ENCODE results near the gene TESK2. TPM values are rescaled to one million over a fixed set of nuclear protein-coding genes. Genes with fewer than 3 reads are reported as not detected.

Gene TESK2
- total RNA-seq, 4 donors from 2014 or later = 16.5 to 30.5 (median 23.2) TPM

GRCh38 chr1:45423906-45424678 is 66.9 kb downstream of the TESK2 start:
- H3K27ac ChIP-seq = no peak overlapping the region
- peaks cover 0 to 7% (median 0%) of the 10 kb centered on the region in 3 donors for H3K36me3 ChIP-seq
- no peaks in the 10 kb centered on the region for H3K9me3 ChIP-seq
- no peaks in the 10 kb centered on the region for H3K27me3 ChIP-seq
- DNase-seq = no peak
- no peak for TF ChIP-seq POLR2A (IDR thresholded peaks at IDR 0.05)
- TF ChIP-seq, protein P1, sequence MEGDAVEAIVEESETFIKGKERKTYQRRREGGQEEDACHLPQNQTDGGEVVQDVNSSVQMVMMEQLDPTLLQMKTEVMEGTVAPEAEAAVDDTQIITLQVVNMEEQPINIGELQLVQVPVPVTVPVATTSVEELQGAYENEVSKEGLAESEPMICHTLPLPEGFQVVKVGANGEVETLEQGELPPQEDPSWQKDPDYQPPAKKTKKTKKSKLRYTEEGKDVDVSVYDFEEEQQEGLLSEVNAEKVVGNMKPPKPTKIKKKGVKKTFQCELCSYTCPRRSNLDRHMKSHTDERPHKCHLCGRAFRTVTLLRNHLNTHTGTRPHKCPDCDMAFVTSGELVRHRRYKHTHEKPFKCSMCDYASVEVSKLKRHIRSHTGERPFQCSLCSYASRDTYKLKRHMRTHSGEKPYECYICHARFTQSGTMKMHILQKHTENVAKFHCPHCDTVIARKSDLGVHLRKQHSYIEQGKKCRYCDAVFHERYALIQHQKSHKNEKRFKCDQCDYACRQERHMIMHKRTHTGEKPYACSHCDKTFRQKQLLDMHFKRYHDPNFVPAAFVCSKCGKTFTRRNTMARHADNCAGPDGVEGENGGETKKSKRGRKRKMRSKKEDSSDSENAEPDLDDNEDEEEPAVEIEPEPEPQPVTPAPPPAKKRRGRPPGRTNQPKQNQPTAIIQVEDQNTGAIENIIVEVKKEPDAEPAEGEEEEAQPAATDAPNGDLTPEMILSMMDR (IDR thresholded peaks at IDR 0.05) = no peak
- no peak overlapping the region for H3K4me3 ChIP-seq
- no peaks in the 10 kb centered on the region for H3K4me1 ChIP-seq

GRCh38 chr1:45421935-45422334 is 69.0 kb downstream of the TESK2 start:
- no peak for TF ChIP-seq POLR2A (IDR thresholded peaks at IDR 0.05)
- TF ChIP-seq, protein P1 (IDR thresholded peaks at IDR 0.05) = no peak

DNA sequence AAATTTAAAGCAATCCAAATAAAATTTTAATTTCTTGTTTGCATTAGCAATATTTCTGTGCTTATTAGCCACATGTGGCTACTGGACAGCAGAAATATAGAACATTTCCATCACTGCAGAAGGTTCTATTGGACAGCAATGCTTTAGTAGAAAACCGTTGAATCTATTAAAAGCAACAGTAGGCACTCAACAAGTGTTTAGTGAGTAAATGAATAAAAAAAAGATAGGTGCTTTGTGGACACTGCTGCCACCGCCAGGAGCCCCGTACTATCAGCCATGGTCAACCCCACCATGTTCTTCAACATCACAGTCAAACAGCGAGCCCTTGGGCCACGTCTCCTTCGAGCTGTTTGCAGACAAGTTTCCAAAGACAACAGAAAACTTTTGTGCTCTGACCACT is 76.2 kb downstream of the TESK2 start:
- no peaks in the 10 kb centered on the region for H3K27me3 ChIP-seq
- DNase-seq = no peak
- H3K27ac ChIP-seq = no peak overlapping the region
- no peak overlapping the region for H3K4me3 ChIP-seq
- no peaks in the 10 kb centered on the region for H3K9me3 ChIP-seq
- no peaks in the 10 kb centered on the region for H3K4me1 ChIP-seq
- no peak for TF ChIP-seq POLR2A (IDR thresholded peaks at IDR 0.05)
- TF ChIP-seq, protein P1 (IDR thresholded peaks at IDR 0.05) = no peak
- H3K36me3 ChIP-seq = no peaks in the 10 kb centered on the region

More at GRCh38 chr1:45421935-45422334, 69.0 kb downstream of the TESK2 start:
- Histone ChIP-seq H3K27ac (no peak overlapping the region), H3K4me1 (no peaks in the 10 kb centered on the region), H3K27me3 (no peaks in the 10 kb centered on the region), H3K4me3 (no peak overlapping the region), H3K36me3 (peaks cover 0 to 7% (median 0%) of the 10 kb centered on the region in 3 donors), H3K9me3 (no peaks in the 10 kb centered on the region)
- no peak for DNase-seq

DNA sequence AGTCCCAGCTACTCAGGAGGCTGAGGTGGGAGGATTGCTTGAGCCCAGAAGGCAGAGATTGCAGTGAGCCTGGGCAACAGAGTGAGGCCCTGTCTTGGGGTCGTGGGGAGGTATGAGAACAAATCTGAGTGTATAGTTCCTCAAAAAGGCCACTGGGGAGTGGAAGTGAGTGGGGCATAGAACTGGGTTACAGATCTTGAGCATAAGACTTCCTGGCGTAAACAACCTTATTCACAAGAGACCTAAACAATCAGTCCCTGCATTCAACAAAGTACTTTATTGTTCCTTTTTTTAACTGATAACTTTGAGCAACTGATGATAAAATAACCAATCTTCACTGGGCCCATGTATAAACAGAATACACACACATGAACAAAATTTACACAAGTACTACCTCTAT is 78.1 kb downstream of the TESK2 start:
- H3K27ac ChIP-seq = peak overlapping the region in 1 of 4 donors; percentile 51
- H3K4me3 ChIP-seq = no peak overlapping the region
- H3K36me3 ChIP-seq = no peaks in the 10 kb centered on the region
- peak in 1 of 3 donors; percentile 30 for DNase-seq
- H3K27me3 ChIP-seq = no peaks in the 10 kb centered on the region
- TF ChIP-seq, protein P1 (IDR thresholded peaks at IDR 0.05) = no peak
- TF ChIP-seq POLR2A (IDR thresholded peaks at IDR 0.05) = no peak
- no peaks in the 10 kb centered on the region for H3K9me3 ChIP-seq
- H3K4me1 ChIP-seq = no peaks in the 10 kb centered on the region

- H3K9me3 ChIP-seq = no peaks in the 10 kb centered on the region
- H3K4me3 ChIP-seq = no peak overlapping the region
- TF ChIP-seq, protein P1 (IDR thresholded peaks at IDR 0.05) = no peak
- no peak for TF ChIP-seq POLR2A (IDR thresholded peaks at IDR 0.05)
- H3K27me3 ChIP-seq = no peaks in the 10 kb centered on the region
- H3K4me1 ChIP-seq = no peaks in the 10 kb centered on the region
- H3K27ac ChIP-seq = peak overlapping the region in 1 of 4 donors; percentile 22
- no peak for DNase-seq
- H3K36me3 ChIP-seq = no peaks in the 10 kb centered on the region
Observed at GRCh38 chr1:45411510-45411899, 79.5 kb downstream of the TESK2 start.

Data from Peyer's patch (tissue), 4 donors.